ENCODE measurements around the gene KCNH8. TPM values are rescaled to one million over a fixed set of nuclear protein-coding genes. Genes with fewer than 3 reads are reported as not detected.

KCNH8 gene
- total RNA-seq, 1 experiment from 2014 or later = not detected

DNA sequence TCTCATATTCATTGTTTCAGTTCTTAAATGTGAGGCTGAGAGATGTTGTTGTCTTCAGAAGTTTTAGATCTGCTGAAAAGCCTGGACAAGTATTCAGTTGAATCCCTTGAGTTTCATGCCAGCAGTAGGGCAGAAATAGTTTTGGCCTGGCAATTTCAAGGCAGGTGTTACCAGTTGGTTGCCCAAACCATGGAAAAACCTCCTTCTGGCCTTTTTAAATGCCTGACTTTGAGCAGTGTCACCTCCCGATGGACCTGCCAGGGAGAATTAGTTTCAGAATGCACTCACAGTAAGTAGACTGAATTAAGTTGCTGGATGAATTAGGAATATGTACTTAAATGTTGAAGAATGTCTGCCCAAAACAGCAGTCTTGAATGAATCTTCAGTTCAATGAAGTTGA is 383.1 kb downstream of the KCNH8 start:
- ChIA-PET CTCF (no interaction called here), POLR2A (no interaction called here)
- Histone ChIP-seq H3K9me3 (ENCODE audit: control insufficient read depth, insufficient read depth, low read depth, low read length) (no peaks in the 10 kb centered on the region), H3K27ac (ENCODE audit: low read length) (no peak overlapping the region), H3K36me3 (ENCODE audit: control insufficient read depth, insufficient read depth, low read length) (no peaks in the 10 kb centered on the region), H3K4me3 (ENCODE audit: low read depth in 2 of 2, low read length in 2 of 2) (no peak overlapping the region), H3K27me3 (ENCODE audit: control insufficient read depth, insufficient read depth, low read length) (no peaks in the 10 kb centered on the region), H3K4me1 (ENCODE audit: control insufficient read depth, insufficient read depth, low read length) (no peaks in the 10 kb centered on the region)
- TF ChIP-seq REST (IDR thresholded peaks at IDR 0.05; ENCODE audit: insufficient read depth in 1 of 2, low read depth in 2 of 2, low read length in 1 of 2) (no peak), SIN3A (IDR thresholded peaks at IDR 0.05; ENCODE audit: borderline replicate concordance, insufficient read depth, low read depth, low read length) (no peak), POLR2AphosphoS5 (IDR thresholded peaks at IDR 0.05; ENCODE audit: low read depth, low read length) (no peak), TCF7L2 (IDR thresholded peaks at IDR 0.05; ENCODE audit: low read depth, low read length) (no peak)
- TF ChIP-seq, protein P1, sequence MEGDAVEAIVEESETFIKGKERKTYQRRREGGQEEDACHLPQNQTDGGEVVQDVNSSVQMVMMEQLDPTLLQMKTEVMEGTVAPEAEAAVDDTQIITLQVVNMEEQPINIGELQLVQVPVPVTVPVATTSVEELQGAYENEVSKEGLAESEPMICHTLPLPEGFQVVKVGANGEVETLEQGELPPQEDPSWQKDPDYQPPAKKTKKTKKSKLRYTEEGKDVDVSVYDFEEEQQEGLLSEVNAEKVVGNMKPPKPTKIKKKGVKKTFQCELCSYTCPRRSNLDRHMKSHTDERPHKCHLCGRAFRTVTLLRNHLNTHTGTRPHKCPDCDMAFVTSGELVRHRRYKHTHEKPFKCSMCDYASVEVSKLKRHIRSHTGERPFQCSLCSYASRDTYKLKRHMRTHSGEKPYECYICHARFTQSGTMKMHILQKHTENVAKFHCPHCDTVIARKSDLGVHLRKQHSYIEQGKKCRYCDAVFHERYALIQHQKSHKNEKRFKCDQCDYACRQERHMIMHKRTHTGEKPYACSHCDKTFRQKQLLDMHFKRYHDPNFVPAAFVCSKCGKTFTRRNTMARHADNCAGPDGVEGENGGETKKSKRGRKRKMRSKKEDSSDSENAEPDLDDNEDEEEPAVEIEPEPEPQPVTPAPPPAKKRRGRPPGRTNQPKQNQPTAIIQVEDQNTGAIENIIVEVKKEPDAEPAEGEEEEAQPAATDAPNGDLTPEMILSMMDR (IDR thresholded peaks at IDR 0.05) = no peak
- ATAC-seq (no peak), DNase-seq (ENCODE audit: low read depth, low spot score) (no peak)
- no TSS peak for BruUV-seq (replicated peaks)
- in situ Hi-C loops (cut with HindIII; ENCODE audit: low pct_unique_long_range_greater_than_20kb, low sequenced_read_pairs) = no loop called here
- intact Hi-C loops (cut with micrococcal nuclease; ENCODE audit: unreplicated experiment) = no loop called here

- H3K4me3 ChIP-seq (ENCODE audit: low read depth in 2 of 2, low read length in 2 of 2) = no peak overlapping the region
- intact Hi-C loops (cut with micrococcal nuclease; ENCODE audit: unreplicated experiment) = no loop called here
- ChIA-PET CTCF (no interaction called here), POLR2A (no interaction called here)
- H3K27me3 ChIP-seq (ENCODE audit: control insufficient read depth, insufficient read depth, low read length) = no peaks in the 10 kb centered on the region
- in situ Hi-C loops (cut with HindIII; ENCODE audit: low pct_unique_long_range_greater_than_20kb, low sequenced_read_pairs) = no loop called here
- no peaks in the 10 kb centered on the region for H3K4me1 ChIP-seq (ENCODE audit: control insufficient read depth, insufficient read depth, low read length)
- ATAC-seq = no peak
- H3K36me3 ChIP-seq (ENCODE audit: control insufficient read depth, insufficient read depth, low read length) = no peaks in the 10 kb centered on the region
- no TSS peak for BruUV-seq (replicated peaks)
- DNase-seq (ENCODE audit: low read depth, low spot score) = no peak
- no peak for TF ChIP-seq POLR2AphosphoS5 (IDR thresholded peaks at IDR 0.05; ENCODE audit: low read depth, low read length)
- no peak for TF ChIP-seq SIN3A (IDR thresholded peaks at IDR 0.05; ENCODE audit: borderline replicate concordance, insufficient read depth, low read depth, low read length)
- TF ChIP-seq, protein P1 (IDR thresholded peaks at IDR 0.05) = no peak
- TF ChIP-seq REST (IDR thresholded peaks at IDR 0.05; ENCODE audit: insufficient read depth in 1 of 2, low read depth in 2 of 2, low read length in 1 of 2) = no peak
- no peak for TF ChIP-seq TCF7L2 (IDR thresholded peaks at IDR 0.05; ENCODE audit: low read depth, low read length)
- H3K27ac ChIP-seq (ENCODE audit: low read length) = no peak overlapping the region
- H3K9me3 ChIP-seq (ENCODE audit: control insufficient read depth, insufficient read depth, low read depth, low read length) = no peaks in the 10 kb centered on the region
These were observed 391.4 kb downstream of the KCNH8 start for GRCh38 chr3:19539518-19540392.

Data from Panc1 (cell line).